Ishikawa (cell line): ENCODE results near the gene PRPF40B.

ENCODE experiments used
- TAF1 ChIP-seq: IDR thresholded peaks from 2 replicates; pipeline ENCODE4 v1.6.1; 2012; ENCODE audit warnings: low read depth, mild to moderate bottlenecking
- TEAD4 ChIP-seq: IDR thresholded peaks from 2 replicates; pipeline ENCODE4 v1.6.1; 2012

DNA sequence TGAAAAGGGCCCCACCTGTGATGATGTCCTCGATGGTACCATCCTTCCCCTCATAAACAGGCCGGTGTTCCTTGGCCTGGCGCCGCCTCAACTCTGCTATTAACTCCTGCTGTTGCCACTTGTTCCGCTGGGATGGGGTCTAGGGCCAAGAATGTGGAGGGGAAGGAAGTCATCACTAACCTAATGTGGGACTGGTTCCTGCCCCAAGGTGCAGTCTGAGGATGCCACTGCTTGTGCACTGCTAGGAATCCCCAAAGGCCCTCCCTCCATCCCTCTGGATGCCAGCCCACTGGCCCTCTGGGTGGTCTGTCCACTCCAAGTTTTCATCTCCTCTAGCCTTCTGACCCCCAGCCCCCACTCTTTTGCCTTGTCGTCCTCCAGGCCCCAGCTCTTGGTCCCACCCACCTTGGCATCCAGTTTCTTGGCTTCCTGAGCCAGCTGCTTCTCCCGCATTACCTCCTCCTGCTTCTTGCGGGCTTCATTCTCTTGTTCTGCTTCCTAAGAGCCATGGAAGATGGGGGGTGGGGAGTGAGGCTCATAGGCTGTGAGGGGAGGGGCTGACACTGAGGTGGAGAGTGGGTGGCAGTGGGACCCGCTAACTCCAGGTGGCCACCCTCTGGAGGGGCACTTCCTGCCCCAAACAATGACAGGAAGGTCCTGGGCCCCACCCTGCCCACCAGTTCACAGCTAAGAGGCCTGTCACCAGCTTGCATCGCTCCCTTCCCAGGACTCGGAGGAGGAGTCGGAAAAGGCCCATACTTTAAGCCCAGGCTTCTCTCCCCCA is 23.7 kb downstream of the PRPF40B start:
- TF ChIP-seq TAF1 (peak; percentile 27; the same call in 1 of the 2 replicates), TEAD4 (no peak)
